Measurements from ENCODE around the gene HSD3B1. TPM values are rescaled to one million over a fixed set of nuclear protein-coding genes. Genes with fewer than 3 reads are reported as not detected.

Gene HSD3B1
- polyA plus RNA-seq, 3 donors, result not detected

DNA sequence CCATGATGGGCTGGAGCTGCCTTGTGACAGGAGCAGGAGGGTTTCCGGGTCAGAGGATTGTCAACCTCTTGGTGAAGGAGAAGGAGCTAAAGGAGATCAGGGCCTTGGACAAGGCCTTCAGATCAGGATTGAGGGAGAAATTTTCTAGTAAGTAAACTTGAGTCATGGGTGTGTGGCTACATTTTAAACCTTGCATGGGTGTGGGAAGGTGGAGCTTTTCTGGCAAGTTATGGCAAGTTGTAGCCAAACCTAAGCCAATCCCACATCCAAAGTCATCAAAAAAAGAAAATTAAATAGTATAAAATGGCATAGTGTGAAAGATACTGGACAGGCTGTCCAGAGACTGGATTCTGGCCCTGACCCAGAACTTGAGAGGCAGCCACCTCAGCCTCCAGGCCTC, 39.8 kb upstream of the HSD3B1 start:
- Histone ChIP-seq H3K4me2 (replicated peaks; ENCODE audit: extremely low read depth, low read length, poor library complexity, severe bottlenecking) (no peak overlapping the region), H3K4me1 (ENCODE audit: control insufficient read depth in 1 of 2, insufficient read depth in 2 of 2, low read length in 2 of 2) (no peaks in the 10 kb centered on the region), H3K27me3 (ENCODE audit: control insufficient read depth in 2 of 2, insufficient read depth in 2 of 2, low read length in 2 of 2) (no peaks in the 10 kb centered on the region), H3K79me2 (ENCODE audit: insufficient read depth, low read length) (no peaks in the 10 kb centered on the region), H3K36me3 (replicated peaks in 1 of 2; ENCODE audit: control insufficient read depth in 1 of 2, insufficient read depth in 2 of 2, low read length in 2 of 2) (no peaks in the 10 kb centered on the region), H4K20me1 (ENCODE audit: insufficient read depth, low read length) (no peaks in the 10 kb centered on the region), H3K4me3 (replicated peaks in 1 of 3; ENCODE audit: low read depth in 2 of 3, low read length in 3 of 3) (no peak overlapping the region), H3K27ac (ENCODE audit: low read depth in 1 of 2, low read length in 2 of 2) (no peak overlapping the region), H2AFZ (ENCODE audit: insufficient read depth, low read depth, low read length, poor library complexity, severe bottlenecking) (no peak overlapping the region), H3K9me3 (replicated peaks in 1 of 2; ENCODE audit: control insufficient read depth in 1 of 2, insufficient read depth in 1 of 2, low read length in 2 of 2) (no peaks in the 10 kb centered on the region), H3K9ac (ENCODE audit: insufficient read depth, low read length, poor library complexity, severe bottlenecking) (no peak overlapping the region)
- Mint-ChIP-seq H3K27me3 (ENCODE audit: low read depth in 3 of 3) (peaks cover 0 to 5% (median 5%) of the 10 kb centered on the region in 3 donors), H3K9me3 (peaks cover 0 to 6% (median 2%) of the 10 kb centered on the region in 7 donors), H3K4me3 (no peak overlapping the region), H3K4me1 (peaks cover 4% of the 10 kb centered on the region), H3K36me3 (no peaks in the 10 kb centered on the region), H3K27ac (no peak overlapping the region)
- no peak for DNase-seq
- TF ChIP-seq CTCF (IDR thresholded peaks at IDR 0.05), result no peak
- intact Hi-C loops (cut with micrococcal nuclease), result no loop called here
- no CpG with 5 or more reads among the region's 1 CpG for WGBS (ENCODE audit: insufficient coverage)

DNA sequence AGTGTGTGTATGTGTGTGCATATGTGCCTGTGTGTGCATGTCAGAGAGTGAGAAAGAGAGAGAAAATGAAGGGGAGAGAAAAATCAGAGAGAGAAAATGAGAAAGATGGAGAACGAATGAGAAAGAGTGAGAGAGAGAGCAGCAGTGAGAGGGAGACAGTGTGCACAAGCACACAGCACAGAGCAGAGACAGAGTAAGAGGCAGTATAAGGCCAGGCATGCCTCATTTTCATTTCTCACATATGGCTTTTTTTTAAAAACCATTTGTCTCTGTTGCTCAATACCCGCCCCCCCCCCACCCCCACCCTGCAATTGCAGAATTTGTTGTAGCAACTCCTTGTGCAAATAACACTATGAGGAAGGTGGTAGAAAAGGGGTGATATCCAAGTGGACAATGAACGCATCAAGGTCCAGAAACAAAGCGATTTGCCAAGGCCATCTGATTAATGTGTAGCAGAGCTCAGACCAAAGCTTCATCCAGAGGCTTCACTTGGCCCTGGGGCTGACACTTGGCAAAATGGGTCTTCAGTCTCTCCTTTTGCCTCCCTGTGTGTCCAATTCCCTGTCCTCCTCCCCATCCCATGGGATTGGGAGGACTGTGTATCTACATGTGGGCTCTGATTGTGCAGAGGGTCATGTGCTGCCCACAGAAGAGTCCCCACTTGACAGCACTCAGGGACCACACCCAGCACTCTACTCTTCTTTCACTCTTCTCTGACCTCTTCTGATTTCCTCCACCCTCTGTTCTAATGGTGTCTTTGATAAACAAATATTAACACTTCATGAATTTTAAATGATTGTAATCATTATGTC, 38.9 kb upstream of the HSD3B1 start:
- Histone ChIP-seq H3K27ac (ENCODE audit: low read depth in 1 of 2, low read length in 2 of 2) (no peak overlapping the region), H3K4me2 (replicated peaks; ENCODE audit: extremely low read depth, low read length, poor library complexity, severe bottlenecking) (no peak overlapping the region), H3K27me3 (ENCODE audit: control insufficient read depth in 2 of 2, insufficient read depth in 2 of 2, low read length in 2 of 2) (no peaks in the 10 kb centered on the region), H4K20me1 (ENCODE audit: insufficient read depth, low read length) (no peaks in the 10 kb centered on the region), H3K4me1 (ENCODE audit: control insufficient read depth in 1 of 2, insufficient read depth in 2 of 2, low read length in 2 of 2) (no peaks in the 10 kb centered on the region), H2AFZ (ENCODE audit: insufficient read depth, low read depth, low read length, poor library complexity, severe bottlenecking) (no peak overlapping the region), H3K9me3 (replicated peaks in 1 of 2; ENCODE audit: control insufficient read depth in 1 of 2, insufficient read depth in 1 of 2, low read length in 2 of 2) (no peaks in the 10 kb centered on the region), H3K36me3 (replicated peaks in 1 of 2; ENCODE audit: control insufficient read depth in 1 of 2, insufficient read depth in 2 of 2, low read length in 2 of 2) (no peaks in the 10 kb centered on the region), H3K9ac (ENCODE audit: insufficient read depth, low read length, poor library complexity, severe bottlenecking) (no peak overlapping the region), H3K79me2 (ENCODE audit: insufficient read depth, low read length) (no peaks in the 10 kb centered on the region), H3K4me3 (replicated peaks in 1 of 3; ENCODE audit: low read depth in 2 of 3, low read length in 3 of 3) (no peak overlapping the region)
- DNase-seq, result no peak
- no peak overlapping the region for H3K27ac Mint-ChIP-seq
- H3K27me3 Mint-ChIP-seq (ENCODE audit: low read depth in 3 of 3), result peaks cover 0 to 5% (median 5%) of the 10 kb centered on the region in 3 donors
- H3K9me3 Mint-ChIP-seq, result peaks cover 0 to 3% (median 2%) of the 10 kb centered on the region in 7 donors
- H3K36me3 Mint-ChIP-seq, result no peaks in the 10 kb centered on the region
- WGBS (ENCODE audit: insufficient coverage), result no CpG with 5 or more reads among the region's 4 CpGs
- intact Hi-C loops (cut with micrococcal nuclease), result no loop called here
- H3K4me1 Mint-ChIP-seq, result peaks cover 4% of the 10 kb centered on the region
- TF ChIP-seq CTCF (IDR thresholded peaks at IDR 0.05), result no peak
- H3K4me3 Mint-ChIP-seq, result no peak overlapping the region
